GM13976 (cell line): Measurements from ENCODE around the gene PSTPIP1.

Experiments used
- DNase-seq: peaks from one replicate; pipeline ENCODE4 v3.0.0; 2012; ENCODE audit warnings: low spot score
- CTCF ChIP-seq: IDR thresholded peaks from 2 replicates; pipeline ENCODE4 v1.5.1; 2012; ENCODE audit warnings: borderline replicate concordance, mild to moderate bottlenecking; ENCODE audit not compliant: insufficient read depth; ENCODE audit errors: extremely low read depth, missing control alignments, control extremely low read depth
- in situ Hi-C: fragments of 300-500 bp; cut with MboI; formaldehyde crosslinking; loops from one replicate; pipeline ENCODE4 v1.12.0; 2022; ENCODE audit warnings: low sequenced_read_pairs, mixed read lengths, inconsistent platforms; ENCODE audit not compliant: unreplicated experiment

PSTPIP1 gene

GRCh38 chr15:77052556-77052955, 57.6 kb downstream of the PSTPIP1 start:
- TF ChIP-seq CTCF, result no peak
- DNase-seq, result no peak
- in situ Hi-C loops, result no loop called here

- in situ Hi-C loops, result no loop called here
- no peak for DNase-seq
- no peak for TF ChIP-seq CTCF
These were observed 58.8 kb downstream of the PSTPIP1 start for GRCh38 chr15:77053709-77054108.

- no peak for DNase-seq
- no peak for TF ChIP-seq CTCF
- in situ Hi-C loops, result no loop called here
These were observed 62.1 kb downstream of the PSTPIP1 start for GRCh38 chr15:77057072-77057471.

GRCh38 chr15:77057685-77058084, 62.8 kb downstream of the PSTPIP1 start:
- TF ChIP-seq CTCF, result no peak
- in situ Hi-C loops, result no loop called here
- DNase-seq, result no peak

- no peak for DNase-seq
- in situ Hi-C loops, result no loop called here
- no peak for TF ChIP-seq CTCF
These were observed 63.5 kb downstream of the PSTPIP1 start for GRCh38 chr15:77058468-77058867.

GRCh38 chr15:77059786-77060361, 64.9 kb downstream of the PSTPIP1 start:
- peak; percentile 52 for DNase-seq
- no peak for TF ChIP-seq CTCF
- in situ Hi-C loops, result no loop called here

GRCh38 chr15:77060546-77060945, 65.6 kb downstream of the PSTPIP1 start:
- no peak for TF ChIP-seq CTCF

More at GRCh38 chr15:77060546-77060945, 65.6 kb downstream of the PSTPIP1 start:
- no peak for DNase-seq
- in situ Hi-C loops, result no loop called here
